Mammary epithelial cell (primary cell): Measurements from ENCODE around the gene OXNAD1.

Experiments
- CTCF ChIP-seq, 2 donors: IDR thresholded peaks in 1 of 2; conservative IDR thresholded peaks in 1 of 2; 2 replicates each; pipeline ENCODE4 v1.5.1; 2011 to 2012; ENCODE audit warnings: inconsistent platforms in 2 of 2, low read length in 2 of 2, mild to moderate bottlenecking in 2 of 2, control low read depth in 1 of 2, low read depth in 1 of 2; ENCODE audit not compliant: insufficient read depth in 1 of 2; ENCODE audit errors: extremely low read depth in 1 of 2
- EZH2 ChIP-seq: IDR thresholded peaks from 2 replicates; pipeline ENCODE4 v1.6.1; 2012; ENCODE audit warnings: low read length, inconsistent platforms, borderline replicate concordance

DNA sequence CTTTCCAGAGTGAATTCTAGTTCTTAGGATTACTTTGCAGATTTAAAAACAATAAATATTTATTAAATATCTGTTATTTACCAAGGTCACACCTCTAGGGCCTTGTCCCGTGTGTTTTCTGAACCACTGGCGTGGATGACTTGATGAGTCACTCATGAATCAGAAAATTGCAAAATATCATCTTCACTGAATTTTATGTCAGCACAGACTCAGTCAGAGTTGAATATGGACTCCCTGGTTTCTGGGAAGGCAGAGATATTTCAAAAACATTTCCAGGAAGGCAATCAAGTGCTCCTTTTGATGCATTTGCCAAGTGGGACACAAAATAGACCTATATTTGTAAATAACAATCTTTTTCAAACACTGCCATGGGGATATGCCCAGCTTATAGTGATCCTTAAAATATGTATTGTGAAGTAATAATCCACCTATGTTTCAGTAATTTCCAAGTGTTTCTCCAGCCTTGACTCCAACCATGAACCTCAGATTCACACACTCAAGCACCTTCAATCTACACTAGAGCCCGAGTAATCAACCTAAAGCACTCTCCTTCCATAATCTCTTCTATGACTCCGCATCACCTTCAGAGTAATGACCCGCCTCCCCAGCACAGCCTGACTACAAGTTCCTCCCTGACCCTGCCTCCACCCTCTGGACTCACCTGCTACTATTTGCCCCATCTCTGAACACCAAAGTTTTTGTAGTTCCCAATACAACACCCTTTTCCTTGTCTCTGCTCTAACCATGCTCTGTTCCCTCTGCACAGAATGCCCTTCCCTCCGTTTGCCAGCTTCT, 24.6 kb upstream of the OXNAD1 start:
- TF ChIP-seq EZH2 (no peak), CTCF (conservative IDR thresholded peaks at IDR 0.05 in 1 of 2, IDR thresholded peaks at IDR 0.05 in 1 of 2; ENCODE audit: extremely low read depth in 1 of 2, insufficient read depth in 1 of 2, low read depth in 1 of 2, low read length in 2 of 2) (no peak)
